Urinary bladder (tissue), 4 donors: ENCODE data around the gene TMEM200C. TPM values are rescaled to one million over a fixed set of nuclear protein-coding genes. Genes with fewer than 3 reads are reported as not detected.
A peak's percentile ranks its signal among the peaks of the same experiment; 100 is the strongest.
"Not testable (repeated sequence)": the region's sequence is repeated elsewhere in the genome, so short reads cannot be mapped to it uniquely, and the experiment has no call there.

ENCODE experiments used
- DNase-seq: peaks from one replicate; pipeline ENCODE4 v3.0.0-alpha.2; 2015; ENCODE audit errors: extremely low spot score
- H3K27ac ChIP-seq: one replicate; pipeline ENCODE4 v1.5.1; 2013; ENCODE audit warnings: low read depth, mild to moderate bottlenecking, moderate library complexity
- H3K36me3 ChIP-seq: one replicate; pipeline ENCODE4 v1.6.1; 2013; ENCODE audit warnings: mild to moderate bottlenecking, moderate library complexity; ENCODE audit not compliant: insufficient read depth
- H3K4me1 ChIP-seq: one replicate; pipeline ENCODE4 v1.6.1; 2013; ENCODE audit warnings: mild to moderate bottlenecking, moderate library complexity; ENCODE audit not compliant: insufficient read depth
- H3K4me3 ChIP-seq: one replicate; pipeline ENCODE4 v1.5.1; 2013; ENCODE audit warnings: low read depth, low read length
- WGBS: extraction: QIAGEN DNeasy Blood & Tissue Kit; methylation state at CpG from one replicate; pipeline ENCODE4 v1.1.7; 2013; 5-methylcytosine and 5-hydroxymethylcytosine counted together
- polyA plus RNA-seq: library from polyadenylated mRNA; stranded (reverse); fragments of 200-250 nt; gene quantifications from one replicate; pipeline ENCODE4 v1.2.3, GENCODE V29; 2013
- total RNA-seq: library from RNA; depleted of rRNA; stranded (reverse); fragments of >200 nt; gene quantifications from one replicate; pipeline ENCODE4 v1.2.3, GENCODE V29; 2014
- donor health status: healthy with polysubstance abuse.
- donor health status: healthy.

The TMEM200C gene
- total and polyA plus RNA-seq, 2 donors: 1.3 to 2.2 TPM

DNA sequence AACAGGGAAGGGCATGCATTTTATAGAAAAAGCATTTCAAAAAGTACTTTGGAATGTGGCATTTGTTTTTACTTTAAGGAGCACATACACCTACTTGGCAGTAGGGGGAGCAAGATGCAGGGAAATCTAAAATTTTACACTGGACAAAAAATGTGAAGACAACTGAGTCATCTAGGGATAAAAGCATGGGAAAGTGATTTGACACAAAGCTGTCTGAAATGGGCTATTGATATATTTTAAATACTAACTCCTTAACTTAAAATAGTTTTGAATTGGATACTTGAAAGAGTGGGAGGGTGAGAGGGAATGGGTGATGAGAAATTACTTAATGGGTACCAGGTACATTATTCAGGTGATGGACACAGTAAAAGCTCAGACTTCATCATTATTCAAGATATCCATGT lies 15.8 kb downstream of the TMEM200C start:
- Histone ChIP-seq H3K4me1 (no peaks in the 10 kb centered on the region), H3K27ac (no peak overlapping the region), H3K4me3 (no peak overlapping the region), H3K36me3 (no peaks in the 10 kb centered on the region)
- no peak for DNase-seq

DNA sequence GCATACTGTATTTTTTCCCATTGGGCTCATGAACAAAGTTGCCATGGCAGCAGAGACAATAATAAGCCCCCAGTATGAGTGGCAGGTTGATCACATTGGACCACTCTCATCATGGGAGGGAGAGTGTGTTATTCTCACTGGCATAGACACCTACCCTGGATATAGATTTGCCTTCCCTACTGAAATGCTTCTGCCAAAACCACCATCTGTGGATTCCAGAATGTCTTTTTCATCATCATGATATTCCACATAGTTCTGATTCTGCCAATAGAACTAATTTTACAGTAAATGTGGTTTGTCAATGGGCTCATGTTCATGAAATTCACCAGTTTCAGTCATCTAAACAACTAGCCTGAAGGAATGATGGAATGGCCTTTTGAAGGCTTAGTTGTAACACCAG lies 18.4 kb downstream of the TMEM200C start:
- no peaks in the 10 kb centered on the region for H3K36me3 ChIP-seq
- no peak for DNase-seq
- no peak overlapping the region for H3K4me3 ChIP-seq
- H3K27ac ChIP-seq: no peak overlapping the region
- H3K4me1 ChIP-seq: no peaks in the 10 kb centered on the region

DNA sequence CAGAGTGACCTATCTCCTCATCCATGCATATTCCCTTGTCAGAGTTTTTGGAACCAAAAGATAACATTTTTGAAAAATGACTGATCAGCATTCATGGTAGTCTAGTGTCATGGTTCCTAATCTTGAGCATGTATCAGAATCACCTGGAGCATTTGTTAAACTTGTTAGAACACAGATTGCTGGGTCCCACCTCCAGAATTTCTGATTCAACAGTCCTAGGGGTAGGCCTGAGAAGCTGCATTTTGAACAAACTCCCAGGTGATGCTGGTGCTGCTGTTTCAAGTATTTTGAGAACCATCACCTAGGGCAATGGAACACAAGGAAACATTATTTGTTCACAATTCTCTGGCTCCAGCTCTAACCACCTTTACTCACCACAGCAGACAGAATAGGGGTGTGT lies 21.0 kb downstream of the TMEM200C start:
- Histone ChIP-seq H3K4me3 (no peak overlapping the region), H3K36me3 (no peaks in the 10 kb centered on the region), H3K4me1 (no peaks in the 10 kb centered on the region), H3K27ac (no peak overlapping the region)
- DNase-seq: no peak

DNA sequence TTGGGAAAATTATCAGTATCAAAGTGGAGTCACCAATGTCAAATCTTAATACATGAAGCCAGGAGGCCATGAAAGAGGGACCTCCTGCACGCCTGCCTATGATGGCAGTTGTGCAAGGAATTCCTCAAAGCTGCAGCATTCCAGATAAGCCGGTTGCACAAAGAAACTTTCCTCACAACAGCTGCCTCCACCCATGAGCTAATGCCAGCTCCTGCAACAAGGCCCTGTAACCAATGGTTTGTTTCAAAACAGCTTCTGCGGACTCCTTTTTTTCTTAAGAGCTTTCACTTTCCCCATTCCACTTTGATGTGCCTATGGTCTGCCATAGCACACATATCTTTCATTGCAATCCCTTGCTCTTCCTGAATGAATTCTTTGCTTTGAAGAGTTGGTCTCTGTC lies 22.4 kb downstream of the TMEM200C start:
- H3K36me3 ChIP-seq: no peaks in the 10 kb centered on the region
- no peak for DNase-seq
- no peak overlapping the region for H3K4me3 ChIP-seq
- H3K27ac ChIP-seq: no peak overlapping the region
- H3K4me1 ChIP-seq: no peaks in the 10 kb centered on the region
- 42% methylated on average over 3 of the region's 3 CpGs for whole genome bisulfite sequencing

DNA sequence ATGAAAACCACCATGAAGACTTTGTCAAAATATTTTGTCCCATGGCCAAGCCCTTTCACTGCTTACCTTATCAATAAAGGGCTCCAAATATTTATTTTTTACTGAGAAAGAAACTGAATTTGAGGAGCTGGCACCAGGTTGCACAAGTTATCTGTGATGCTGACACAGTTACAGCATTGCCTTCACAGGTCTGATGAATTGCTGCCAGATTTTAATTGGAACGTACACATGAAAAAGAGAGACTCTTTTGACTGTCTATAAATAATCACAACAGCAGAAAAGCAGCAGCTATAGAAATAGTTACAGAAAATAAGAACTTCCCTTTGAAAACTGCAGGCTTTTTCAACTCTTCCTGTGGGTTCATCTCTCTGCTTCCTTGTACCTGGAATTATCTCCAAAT lies 23.9 kb downstream of the TMEM200C start:
- Histone ChIP-seq H3K36me3 (no peaks in the 10 kb centered on the region), H3K4me3 (no peak overlapping the region), H3K27ac (no peak overlapping the region), H3K4me1 (no peaks in the 10 kb centered on the region)
- no peak for DNase-seq
- 44% methylated on average over 1 of the region's 1 CpG for WGBS

- Histone ChIP-seq H3K4me3 (no peak overlapping the region), H3K27ac (no peak overlapping the region), H3K36me3 (no peaks in the 10 kb centered on the region), H3K4me1 (no peaks in the 10 kb centered on the region)
- peak; percentile 79 for DNase-seq
- 46% methylated on average over 13 of the region's 13 CpGs for WGBS
Observed at GRCh38 chr18:5868218-5868854, 27.0 kb downstream of the TMEM200C start.

DNA sequence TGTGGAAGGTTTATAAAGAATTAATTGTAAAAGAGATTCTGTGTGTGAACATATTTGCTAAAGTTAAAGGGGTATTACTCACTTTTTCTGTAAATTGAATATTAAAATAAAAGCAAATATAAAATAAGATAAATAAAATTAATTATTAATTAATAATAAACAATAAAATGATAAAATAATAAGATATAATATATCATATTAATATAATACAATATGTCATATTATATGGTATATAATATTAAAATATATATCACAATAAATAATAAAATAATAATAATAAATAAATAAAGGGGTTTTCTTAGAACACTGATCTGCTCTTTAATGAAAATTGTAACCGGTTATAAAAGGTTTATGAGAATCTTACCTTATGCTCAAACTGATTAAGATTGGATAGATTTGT lies 29.8 kb downstream of the TMEM200C start:
- Histone ChIP-seq H3K4me3 (no peak overlapping the region), H3K27ac (no peak overlapping the region), H3K36me3 (no peaks in the 10 kb centered on the region), H3K4me1 (no peaks in the 10 kb centered on the region)
- DNase-seq: no peak
- WGBS: 87% methylated on average over 1 of the region's 1 CpG

- not testable (repeated sequence) for H3K4me3 ChIP-seq, H3K27ac ChIP-seq, H3K36me3 ChIP-seq, DNase-seq, H3K4me1 ChIP-seq
- WGBS: 55% methylated on average over 1 of the region's 1 CpG
Observed at GRCh38 chr18:5862127-5862526, 33.2 kb downstream of the TMEM200C start.

- Histone ChIP-seq H3K4me3 (no peak overlapping the region), H3K36me3 (no peaks in the 10 kb centered on the region), H3K4me1 (no peaks in the 10 kb centered on the region), H3K27ac (no peak overlapping the region)
- 65% methylated on average over 3 of the region's 3 CpGs for WGBS
- no peak for DNase-seq
Observed at GRCh38 chr18:5857180-5857579, 38.1 kb downstream of the TMEM200C start.

DNA sequence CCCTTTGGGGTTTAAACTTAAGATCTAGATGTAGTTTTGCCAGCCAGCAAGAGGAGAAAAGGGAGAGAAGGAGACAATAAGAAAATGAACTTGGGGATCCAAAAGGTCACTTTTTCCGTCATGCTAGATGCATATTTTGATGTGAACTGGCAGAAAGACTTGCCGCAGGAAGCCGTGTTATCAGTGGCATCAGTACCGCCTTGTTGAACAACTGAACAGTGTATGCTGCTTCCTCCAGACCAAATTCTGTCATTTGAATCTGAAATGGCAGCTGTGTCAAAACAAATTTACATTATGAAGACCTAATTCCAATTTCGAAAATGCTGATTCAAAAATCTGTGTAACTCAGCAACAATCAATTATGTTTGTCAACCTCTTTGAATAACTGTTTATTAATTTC lies 42.1 kb downstream of the TMEM200C start:
- 65% methylated on average over 5 of the region's 5 CpGs for WGBS
- no peaks in the 10 kb centered on the region for H3K36me3 ChIP-seq
- no peak for DNase-seq
- no peak overlapping the region for H3K27ac ChIP-seq
- H3K4me3 ChIP-seq: no peak overlapping the region
- H3K4me1 ChIP-seq: no peaks in the 10 kb centered on the region

GRCh38 chr18:5851998-5852397 lies 43.3 kb downstream of the TMEM200C start:
- Histone ChIP-seq H3K4me3 (no peak overlapping the region), H3K4me1 (no peaks in the 10 kb centered on the region), H3K27ac (no peak overlapping the region), H3K36me3 (no peaks in the 10 kb centered on the region)
- DNase-seq: no peak
- WGBS: 33% methylated on average over 2 of the region's 2 CpGs

GRCh38 chr18:5842653-5843052 lies 52.7 kb downstream of the TMEM200C start:
- Histone ChIP-seq H3K27ac (no peak overlapping the region), H3K4me3 (no peak overlapping the region), H3K4me1 (no peaks in the 10 kb centered on the region), H3K36me3 (no peaks in the 10 kb centered on the region)
- no peak for DNase-seq
- WGBS: 50% methylated on average over 3 of the region's 3 CpGs

- Histone ChIP-seq H3K4me1 (no peaks in the 10 kb centered on the region), H3K27ac (no peak overlapping the region), H3K4me3 (no peak overlapping the region), H3K36me3 (no peaks in the 10 kb centered on the region)
- WGBS: 35% methylated on average over 2 of the region's 2 CpGs
- no peak for DNase-seq
Observed at GRCh38 chr18:5841518-5841917, 53.8 kb downstream of the TMEM200C start.

DNA sequence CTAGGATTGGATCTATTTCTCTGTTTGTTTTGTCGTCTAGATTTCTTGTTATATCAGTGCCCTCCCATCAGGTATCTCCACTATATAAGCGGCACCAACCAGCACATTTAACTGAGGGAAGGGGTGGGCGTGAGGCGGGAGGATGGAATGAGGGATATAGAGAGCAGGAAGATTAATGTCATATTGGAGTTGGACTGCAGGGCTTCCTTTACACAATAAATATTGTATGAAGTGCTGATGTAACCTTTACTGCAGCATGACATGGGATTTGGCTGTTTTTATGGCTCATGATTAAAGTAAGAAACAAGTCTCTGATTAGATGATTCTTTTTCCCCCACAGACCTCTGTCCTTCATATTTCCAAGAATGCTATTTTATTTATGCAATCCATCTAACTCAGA lies 54.8 kb downstream of the TMEM200C start:
- WGBS: 25% methylated on average over 4 of the region's 4 CpGs
- no peak overlapping the region for H3K27ac ChIP-seq
- H3K4me1 ChIP-seq: no peaks in the 10 kb centered on the region
- DNase-seq: no peak
- no peak overlapping the region for H3K4me3 ChIP-seq
- no peaks in the 10 kb centered on the region for H3K36me3 ChIP-seq

DNA sequence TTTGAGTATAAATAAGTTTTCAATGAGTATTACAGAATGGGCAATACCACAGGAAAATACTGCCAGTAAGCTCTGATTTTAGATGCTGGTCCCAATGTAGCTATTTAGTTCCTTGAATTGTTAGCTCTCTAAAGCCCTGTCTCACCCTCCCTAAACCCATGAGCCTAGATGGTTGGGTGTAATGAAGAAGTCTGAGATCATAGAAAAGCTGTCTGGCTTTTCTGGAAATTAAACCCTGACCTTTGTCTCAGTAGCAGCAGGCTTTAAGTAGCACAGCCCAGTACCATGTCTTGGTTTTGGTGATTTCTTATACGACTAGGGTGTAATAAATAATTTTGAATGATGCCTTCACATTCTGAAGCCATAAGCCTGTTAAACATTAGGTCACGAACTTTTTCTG lies 55.3 kb downstream of the TMEM200C start:
- WGBS: 62% methylated on average over 2 of the region's 2 CpGs
- Histone ChIP-seq H3K36me3 (no peaks in the 10 kb centered on the region), H3K4me3 (no peak overlapping the region), H3K4me1 (no peaks in the 10 kb centered on the region), H3K27ac (no peak overlapping the region)
- DNase-seq: no peak
